ENCODE results near the gene ZNF335. TPM values are rescaled to one million over a fixed set of nuclear protein-coding genes. Genes with fewer than 3 reads are reported as not detected.

ZNF335 gene
- total and polyA plus RNA-seq, 7 experiments from 2014 or later: 7.1 to 95.2 (median 49.7) TPM

- H3K27me3 Mint-ChIP-seq: no peaks in the 10 kb centered on the region
- intact Hi-C loops (cut with micrococcal nuclease): loop anchor here in 1 of 2 donors (10.0 kb wide), 1 partner anchor 143 kb away; the partner anchor contains the start of genes DNTTIP1 and WFDC3
- no peak for ATAC-seq
- H3K27ac Mint-ChIP-seq: peak overlapping the region; percentile 52 to 91 (median 81)
- Histone ChIP-seq H3K9me3 (ENCODE audit: control insufficient read depth in 2 of 3, low read length in 3 of 3) (no peaks in the 10 kb centered on the region), H3K36me3 (ENCODE audit: control insufficient read depth in 2 of 3, insufficient read depth in 3 of 3, low read length in 3 of 3) (peaks cover under 1 to 65% (median 32%) of the 10 kb centered on the region in 3 experiments), H3K4me1 (ENCODE audit: control insufficient read depth in 2 of 2, insufficient read depth in 2 of 2, low read length in 2 of 2) (peaks cover 10 to 21% of the 10 kb centered on the region in 2 donors), H3K4me3 (ENCODE audit: low read length) (no peak overlapping the region), H3K27ac (ENCODE audit: low read depth, low read length) (peak overlapping the region; percentile 25), H3K27me3 (ENCODE audit: control insufficient read depth in 2 of 2, insufficient read depth in 2 of 2, low read length in 2 of 2) (no peaks in the 10 kb centered on the region)
- ChIA-PET POLR2A (interaction anchor here (1.5 to 6.8 kb wide), 5 partner anchors 10 to 80 kb away, joined by 3 to 174 read pairs (median 8); partner anchors contain the start of genes ACOT8, ZNF335, ZSWIM1 and ZSWIM3), CTCF (interaction anchor here (0.6 to 7.9 kb wide), 2 partner anchors 34 to 52 kb away, joined by 4 to 54 read pairs; partner anchors contain the start of gene ZNF335)
- DNase-seq: no peak
- peak overlapping the region; percentile 15 to 83 (median 63) for H3K4me3 Mint-ChIP-seq
- H3K36me3 Mint-ChIP-seq: peaks cover 12 to 28% (median 17%) of the 10 kb centered on the region in 5 donors
- peaks cover 8 to 37% (median 33%) of the 10 kb centered on the region in 7 donors for H3K4me1 Mint-ChIP-seq
- H3K9me3 Mint-ChIP-seq: no peaks in the 10 kb centered on the region
Observed at GRCh38 chr20:45937765-45938164, 34.2 kb downstream of the ZNF335 start.

GRCh38 chr20:45935416-45936046 is 36.5 kb downstream of the ZNF335 start:
- Mint-ChIP-seq H3K27me3 (no peaks in the 10 kb centered on the region), H3K4me1 (peaks cover 8 to 37% (median 33%) of the 10 kb centered on the region in 7 donors), H3K9me3 (no peaks in the 10 kb centered on the region), H3K27ac (peak overlapping the region; percentile 95 to 99 (median 97)), H3K4me3 (peak overlapping the region; percentile 85 to 99 (median 97)), H3K36me3 (peaks cover 12 to 28% (median 17%) of the 10 kb centered on the region in 5 donors)
- Histone ChIP-seq H3K27ac (ENCODE audit: low read depth, low read length) (peak overlapping the region; percentile 96), H3K4me1 (ENCODE audit: control insufficient read depth in 2 of 2, insufficient read depth in 2 of 2, low read length in 2 of 2) (peaks cover 10 to 21% of the 10 kb centered on the region in 2 donors), H3K36me3 (ENCODE audit: control insufficient read depth in 2 of 3, insufficient read depth in 3 of 3, low read length in 3 of 3) (peaks cover 0 to 46% (median 25%) of the 10 kb centered on the region in 3 experiments), H3K27me3 (ENCODE audit: control insufficient read depth in 2 of 2, insufficient read depth in 2 of 2, low read length in 2 of 2) (no peaks in the 10 kb centered on the region), H3K9me3 (ENCODE audit: control insufficient read depth in 2 of 3, low read length in 3 of 3) (no peaks in the 10 kb centered on the region), H3K4me3 (ENCODE audit: low read length) (peak overlapping the region; percentile 96)
- ChIA-PET POLR2A (interaction anchor here (0.6 to 6.8 kb wide), 24 partner anchors 8 to 573 kb away, joined by 3 to 174 read pairs (median 10); partner anchors contain the start of genes ACOT8, CTSA, DNTTIP1 and ELMO2), CTCF (interaction anchor here (0.7 to 7.9 kb wide), 5 partner anchors 16 to 54 kb away, joined by 3 to 54 read pairs (median 3); partner anchors contain the start of genes ZNF335 and ZSWIM1)
- intact Hi-C loops (cut with micrococcal nuclease): loop anchor here (1.0 to 10.0 kb wide), 13 partner anchors 37 to 975 kb away; partner anchors contain the start of genes ACOT8 (in 2 of the 2), CTSA (in 2 of the 2), DNTTIP1 (in 2 of the 2) and NEURL2 (in 2 of the 2)
- DNase-seq: peak in 1 of 9 donors; percentile 45
- ATAC-seq: no peak

- peaks cover 0 to 39% (median 21%) of the 10 kb centered on the region in 3 experiments for H3K36me3 ChIP-seq (ENCODE audit: control insufficient read depth in 2 of 3, insufficient read depth in 3 of 3, low read length in 3 of 3)
- H3K27ac ChIP-seq (ENCODE audit: low read depth, low read length): peak within 1 kb of the TSS; percentile 96
- Mint-ChIP-seq H3K36me3 (peaks cover 10 to 23% (median 17%) of the 10 kb centered on the region in 5 donors), H3K4me3 (peak within 1 kb of the TSS; percentile 85 to 99 (median 98)), H3K9me3 (no peaks in the 10 kb centered on the region), H3K27ac (peak within 1 kb of the TSS; percentile 95 to 99 (median 98)), H3K4me1 (peaks cover 8 to 37% (median 33%) of the 10 kb centered on the region in 7 donors), H3K27me3 (no peaks in the 10 kb centered on the region)
- peaks cover 10 to 21% of the 10 kb centered on the region in 2 donors for H3K4me1 ChIP-seq (ENCODE audit: control insufficient read depth in 2 of 2, insufficient read depth in 2 of 2, low read length in 2 of 2)
- peak; percentile 98 to 99 (median 99) for DNase-seq
- ChIA-PET POLR2A (interaction anchor here (0.6 to 6.8 kb wide), 26 partner anchors 9 to 572 kb away, joined by 3 to 174 read pairs (median 8); partner anchors contain the start of genes ACOT8, CTSA, DNTTIP1 and ELMO2), CTCF (interaction anchor here (0.8 to 7.9 kb wide), 5 partner anchors 16 to 54 kb away, joined by 3 to 54 read pairs (median 3); partner anchors contain the start of genes ZNF335 and ZSWIM1)
- H3K27me3 ChIP-seq (ENCODE audit: control insufficient read depth in 2 of 2, insufficient read depth in 2 of 2, low read length in 2 of 2): no peaks in the 10 kb centered on the region
- intact Hi-C loops (cut with micrococcal nuclease): loop anchor here (1.0 to 10.0 kb wide), 16 partner anchors 24 to 974 kb away; partner anchors contain the start of genes ACOT8 (in 2 of the 2), CTSA (in 2 of the 2), DNTTIP1 (in 2 of the 2) and NEURL2 (in 2 of the 2)
- ATAC-seq: peak; percentile 87
- no peaks in the 10 kb centered on the region for H3K9me3 ChIP-seq (ENCODE audit: control insufficient read depth in 2 of 3, low read length in 3 of 3)
- H3K4me3 ChIP-seq (ENCODE audit: low read length): peak within 1 kb of the TSS; percentile 96
Observed at GRCh38 chr20:45934586-45935415, 37.2 kb downstream of the ZNF335 start, which contains the start of gene PCIF1. TSS of gene PCIF1 (plus strand) at chr20:45934683. CDS start at chr20:45939000, 4,317 bp downstream.

- POLR2A ChIA-PET: interaction anchor here (0.6 to 6.8 kb wide), 20 partner anchors 10 to 571 kb away, joined by 3 to 174 read pairs (median 12); partner anchors contain the start of genes ACOT8, CTSA, ELMO2 and NEURL2
- CTCF ChIA-PET: interaction anchor here (0.6 to 7.9 kb wide), 10 partner anchors 11 to 79 kb away, joined by 3 to 54 read pairs (median 4); partner anchors contain the start of genes CTSA, NEURL2, ZNF335 and ZSWIM1
- H3K27me3 Mint-ChIP-seq: no peaks in the 10 kb centered on the region
Observed at GRCh38 chr20:45934046-45934585, 37.9 kb downstream of the ZNF335 start.

GRCh38 chr20:45933266-45934045 is 38.5 kb downstream of the ZNF335 start:
- Mint-ChIP-seq H3K4me3 (peak overlapping the region; percentile 85 to 99 (median 97)), H3K36me3 (peaks cover 3 to 16% (median 11%) of the 10 kb centered on the region in 5 donors), H3K27me3 (no peaks in the 10 kb centered on the region), H3K9me3 (no peaks in the 10 kb centered on the region), H3K4me1 (peaks cover 7 to 32% (median 30%) of the 10 kb centered on the region in 7 donors), H3K27ac (peak overlapping the region; percentile 94 to 99 (median 96))
- ATAC-seq (no peak), DNase-seq (peak; percentile 33 to 65 (median 59))
- CTCF ChIA-PET: interaction anchor here (0.6 to 7.9 kb wide), 8 partner anchors 10 to 79 kb away, joined by 3 to 54 read pairs (median 4); partner anchors contain the start of genes CTSA, NEURL2 and ZNF335
- H3K36me3 ChIP-seq (ENCODE audit: control insufficient read depth in 2 of 3, insufficient read depth in 3 of 3, low read length in 3 of 3): peaks cover 0 to 26% (median 8%) of the 10 kb centered on the region in 3 experiments
- peak overlapping the region; percentile 96 for H3K27ac ChIP-seq (ENCODE audit: low read depth, low read length)
- H3K4me1 ChIP-seq (ENCODE audit: control insufficient read depth in 2 of 2, insufficient read depth in 2 of 2, low read length in 2 of 2): peaks cover 10 to 21% of the 10 kb centered on the region in 2 donors
- intact Hi-C loops (cut with micrococcal nuclease): loop anchor here (1.0 to 10.0 kb wide), 9 partner anchors 22 to 973 kb away; partner anchors contain the start of genes DNTTIP1 (in 1 of the 2), NCOA5 (in 1 of the 2), TOMM34 (in 1 of the 2) and UBE2C (in 1 of the 2)
- POLR2A ChIA-PET: interaction anchor here (0.5 to 6.8 kb wide), 19 partner anchors 10 to 497 kb away, joined by 3 to 174 read pairs (median 14); partner anchors contain the start of genes ACOT8, CTSA, NEURL2 and PLTP
- peak overlapping the region; percentile 96 for H3K4me3 ChIP-seq (ENCODE audit: low read length)
- H3K9me3 ChIP-seq (ENCODE audit: control insufficient read depth in 2 of 3, low read length in 3 of 3): no peaks in the 10 kb centered on the region
- H3K27me3 ChIP-seq (ENCODE audit: control insufficient read depth in 2 of 2, insufficient read depth in 2 of 2, low read length in 2 of 2): no peaks in the 10 kb centered on the region

More at GRCh38 chr20:45934046-45934585, 37.9 kb downstream of the ZNF335 start:
- DNase-seq (peak in 1 of 9 donors; percentile 60), ATAC-seq (peak; percentile 1)
- Histone ChIP-seq H3K27ac (ENCODE audit: low read depth, low read length) (peak overlapping the region; percentile 96), H3K9me3 (ENCODE audit: control insufficient read depth in 2 of 3, low read length in 3 of 3) (no peaks in the 10 kb centered on the region), H3K4me1 (ENCODE audit: control insufficient read depth in 2 of 2, insufficient read depth in 2 of 2, low read length in 2 of 2) (peaks cover 10 to 21% of the 10 kb centered on the region in 2 donors), H3K4me3 (ENCODE audit: low read length) (peak overlapping the region; percentile 96), H3K27me3 (ENCODE audit: control insufficient read depth in 2 of 2, insufficient read depth in 2 of 2, low read length in 2 of 2) (no peaks in the 10 kb centered on the region), H3K36me3 (ENCODE audit: control insufficient read depth in 2 of 3, insufficient read depth in 3 of 3, low read length in 3 of 3) (peaks cover 0 to 32% (median 14%) of the 10 kb centered on the region in 3 experiments)
- H3K4me3 Mint-ChIP-seq: peak overlapping the region; percentile 85 to 99 (median 97)
- H3K9me3 Mint-ChIP-seq: no peaks in the 10 kb centered on the region
- H3K27ac Mint-ChIP-seq: peak overlapping the region; percentile 94 to 99 (median 96)
- H3K4me1 Mint-ChIP-seq: peaks cover 8 to 33% (median 30%) of the 10 kb centered on the region in 7 donors
- H3K36me3 Mint-ChIP-seq: peaks cover 5 to 18% (median 12%) of the 10 kb centered on the region in 5 donors
- intact Hi-C loops (cut with micrococcal nuclease): loop anchor here (1.0 to 10.0 kb wide), 7 partner anchors 23 to 973 kb away; partner anchors contain the start of genes DNTTIP1 (in 1 of the 2), NCOA5 (in 1 of the 2), TOMM34 (in 1 of the 2) and UBE2C (in 1 of the 2)
